Adrenal gland (tissue), 12 donors: ENCODE results near the gene CELF3. TPM values are rescaled to one million over a fixed set of nuclear protein-coding genes. Genes with fewer than 3 reads are reported as not detected.
A peak's percentile ranks its signal among the peaks of the same experiment; 100 is the strongest.

Experiments
- DNase-seq, 7 donors: peaks; one replicate each; pipeline ENCODE4 v3.0.0-alpha.2; 2019 to 2020
- H3K27ac ChIP-seq, 5 donors: fragments of 200-600 bp; sonication (generic) in 4 of 5; 1 replicate in 3 of 5; 2 replicates in 2 of 5; pipeline versions ENCODE4 v1.5.1 to v1.8.0; 2016 to 2020; ENCODE audit warnings: mild to moderate bottlenecking in 1 of 5
- H3K27me3 ChIP-seq: fragments of 200-600 bp; 2 replicates; pipeline ENCODE4 v1.8.0; 2021
- H3K36me3 ChIP-seq, 2 donors: fragments of 200-600 bp; replicated peaks in 1 of 2; 1 replicate in 1 of 2; 2 replicates in 1 of 2; pipeline versions ENCODE4 v1.5.1 to v1.8.0; 2018 to 2022
- H3K4me1 ChIP-seq, 2 donors: fragments of 200-600 bp; replicated peaks in 1 of 2; 1 replicate in 1 of 2; 2 replicates in 1 of 2; pipeline versions ENCODE4 v1.5.1 to v1.8.0; 2018 to 2021
- H3K4me3 ChIP-seq, 4 donors: fragments of 200-600 bp; sonication (generic) in 3 of 4; one replicate each; pipeline ENCODE4 v1.5.1; 2016 to 2018
- H3K9me3 ChIP-seq, 3 donors: fragments of 200-600 bp; sonication (generic) in 1 of 3; replicated peaks in 1 of 3; 1 replicate in 2 of 3; 2 replicates in 1 of 3; pipeline versions ENCODE4 v1.5.1 to v1.8.0; 2016 to 2021
- POLR2A ChIP-seq, 2 donors: fragments of 450-650 bp; IDR thresholded peaks; one replicate each; pipeline ENCODE4 v1.6.1; 2017; ENCODE audit warnings: antibody characterized with exemption in 2 of 2, mild to moderate bottlenecking in 2 of 2, moderate library complexity in 1 of 2
- WGBS, 4 donors: extraction: QIAGEN DNeasy Blood & Tissue Kit in 2 of 4; methylation state at CpG; one replicate each; pipeline versions ENCODE4 v1.1.5 to v1.1.7; 2013 to 2017; 5-methylcytosine and 5-hydroxymethylcytosine counted together
- intact Hi-C, 2 donors: fragments of 100-400 bp; cut with DNase I; formaldehyde crosslinking; loops; one replicate each; pipeline versions ENCODE4 v1.14.1 to v1.15.0; 2022 to 2023
- polyA plus RNA-seq, 3 donors: library from polyadenylated mRNA; stranded (reverse); fragments of 200-250 nt in 2 of 3; fragments of 350-450 nt in 1 of 3; fragmentation: Illumina TruSeq in 1 of 3; extraction: RNeasy Lipid Tissue Mini Kit (QIAGEN cat#74804) in 1 of 3; gene quantifications; one replicate each; pipeline ENCODE4 v1.2.3, GENCODE V29; 2013 to 2014
- total RNA-seq, 9 donors: library from RNA; depleted of rRNA in 4 of 9; stranded (reverse); fragments of >200 nt in 4 of 9; fragments of 120-200 nt in 1 of 9; fragmentation: NEBNext Ultra II Directional in 1 of 9; extraction: Animal tissue kit (Norgen Biotek cat#: 25700) in 1 of 9; gene quantifications; one replicate each; pipeline versions ENCODE4 v1.1.0 to v1.2.4, GENCODE V29; 2013 to 2023
- TF ChIP-seq, protein P1 (sequence below), 6 experiments: fragments of 450-650 bp in 4 of 6; fragments of 200-600 bp in 2 of 6; sonication (generic) in 1 of 6; IDR thresholded peaks; 1 replicate in 5 of 6; 2 replicates in 1 of 6; pipeline versions ENCODE4 v1.5.1 to v1.8.0; 2016 to 2021; ENCODE audit warnings: antibody characterized with exemption in 6 of 6, mild to moderate bottlenecking in 2 of 6, moderate library complexity in 1 of 6
- donor health status: healthy with polysubstance abuse.
- donor health status: Bipolar disorder and iron deficiency.
- donor health status: DM: yes; HTN: yes; CAD: no.
- donor health status: DM: no; HTN: no; CAD: no.
- donor health status: DM: no; HTN: no; CAD: no.
- donor health status: DM: yes; HTN: yes; CAD: no.

Gene CELF3
- total and polyA plus RNA-seq, 12 donors: 0.10 to 128 (median 7.7) TPM; not detected in 3

DNA sequence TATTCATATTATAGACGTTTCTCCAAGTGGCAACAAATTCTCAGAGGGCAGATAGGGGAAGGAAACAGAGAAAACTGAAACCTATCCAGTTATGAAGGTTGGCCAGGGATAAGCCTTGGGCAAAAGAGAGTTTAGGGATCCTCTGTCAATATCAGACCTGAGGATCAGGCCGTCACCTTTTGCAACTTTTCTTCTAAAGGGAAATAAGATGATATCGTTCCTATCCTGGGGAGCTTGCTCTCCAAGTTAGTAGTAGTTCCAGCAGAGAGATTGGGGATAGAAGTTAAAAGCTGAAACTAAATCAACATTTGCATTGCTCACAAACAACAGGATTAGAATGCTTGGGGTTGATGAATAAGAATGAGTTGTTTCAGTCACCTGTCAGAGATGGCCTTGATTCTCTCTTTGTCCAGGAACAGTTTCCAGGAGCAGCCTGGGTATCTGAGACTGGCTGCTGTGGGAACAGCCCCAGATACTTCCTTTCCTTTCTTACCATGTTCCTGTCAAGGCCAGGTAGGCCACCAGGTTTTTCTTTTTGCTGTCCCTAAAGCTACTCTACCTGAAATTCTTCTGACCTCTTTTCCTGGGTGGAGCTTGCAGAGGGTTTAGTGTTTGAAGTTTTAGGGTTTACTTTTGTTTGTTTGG lies 7.2 kb upstream of the CELF3 start:
- 42 to 55% (median 45%) methylated on average over 3 of the region's 3 CpGs for WGBS, 4 donors
- TF ChIP-seq, protein P1, sequence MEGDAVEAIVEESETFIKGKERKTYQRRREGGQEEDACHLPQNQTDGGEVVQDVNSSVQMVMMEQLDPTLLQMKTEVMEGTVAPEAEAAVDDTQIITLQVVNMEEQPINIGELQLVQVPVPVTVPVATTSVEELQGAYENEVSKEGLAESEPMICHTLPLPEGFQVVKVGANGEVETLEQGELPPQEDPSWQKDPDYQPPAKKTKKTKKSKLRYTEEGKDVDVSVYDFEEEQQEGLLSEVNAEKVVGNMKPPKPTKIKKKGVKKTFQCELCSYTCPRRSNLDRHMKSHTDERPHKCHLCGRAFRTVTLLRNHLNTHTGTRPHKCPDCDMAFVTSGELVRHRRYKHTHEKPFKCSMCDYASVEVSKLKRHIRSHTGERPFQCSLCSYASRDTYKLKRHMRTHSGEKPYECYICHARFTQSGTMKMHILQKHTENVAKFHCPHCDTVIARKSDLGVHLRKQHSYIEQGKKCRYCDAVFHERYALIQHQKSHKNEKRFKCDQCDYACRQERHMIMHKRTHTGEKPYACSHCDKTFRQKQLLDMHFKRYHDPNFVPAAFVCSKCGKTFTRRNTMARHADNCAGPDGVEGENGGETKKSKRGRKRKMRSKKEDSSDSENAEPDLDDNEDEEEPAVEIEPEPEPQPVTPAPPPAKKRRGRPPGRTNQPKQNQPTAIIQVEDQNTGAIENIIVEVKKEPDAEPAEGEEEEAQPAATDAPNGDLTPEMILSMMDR (IDR thresholded peaks at IDR 0.05): no peak
- no peak for TF ChIP-seq POLR2A (IDR thresholded peaks at IDR 0.05)
- Histone ChIP-seq H3K27me3 (no peaks in the 10 kb centered on the region), H3K27ac (no peak overlapping the region), H3K9me3 (no peaks in the 10 kb centered on the region), H3K36me3 (no peaks in the 10 kb centered on the region), H3K4me1 (peaks cover 12 to 22% of the 10 kb centered on the region in 2 donors), H3K4me3 (no peak overlapping the region)
- no peak for DNase-seq
- intact Hi-C loops: no loop called here

DNA sequence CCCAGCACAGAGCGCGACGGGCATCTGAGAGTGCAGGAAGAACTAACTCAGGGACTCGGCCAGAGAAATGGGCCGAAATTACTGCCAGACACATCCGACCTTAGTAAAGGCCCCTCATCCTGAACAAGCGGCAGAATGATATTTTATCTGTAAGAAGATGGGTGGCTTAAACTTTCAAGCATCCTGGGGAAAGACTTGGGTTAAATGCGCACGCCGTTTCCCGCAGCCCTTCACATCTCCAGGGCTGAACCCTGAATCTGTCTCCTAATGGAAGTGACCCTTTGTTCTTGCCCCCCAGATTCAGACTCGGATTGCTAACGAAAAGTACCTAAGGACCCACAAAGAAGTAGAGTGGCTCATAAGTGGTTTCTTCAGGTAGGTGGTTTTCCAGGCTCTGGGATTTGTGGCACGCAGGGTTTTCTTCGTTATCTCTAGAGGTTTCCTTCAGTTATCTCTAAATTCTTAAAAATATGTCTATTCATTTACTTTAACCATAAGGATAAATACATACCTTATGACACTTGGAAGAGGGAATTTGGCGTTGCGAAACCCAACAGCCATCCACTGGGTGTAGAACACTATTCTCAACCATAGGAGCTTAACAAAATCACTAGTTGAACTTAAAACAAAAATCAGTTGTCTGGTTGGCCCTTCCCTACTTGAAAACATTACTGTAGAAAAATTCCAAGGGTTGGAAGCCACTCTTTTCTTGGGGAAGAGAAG lies 5.3 kb upstream of the CELF3 start:
- Histone ChIP-seq H3K9me3 (no peaks in the 10 kb centered on the region), H3K36me3 (no peaks in the 10 kb centered on the region), H3K4me1 (peaks cover 12 to 22% of the 10 kb centered on the region in 2 donors), H3K27me3 (no peaks in the 10 kb centered on the region), H3K4me3 (peak overlapping the region in 2 of 4 donors; percentile 11 to 68), H3K27ac (peak overlapping the region in 1 of 5 donors; percentile 55)
- intact Hi-C loops: no loop called here
- WGBS, 4 donors: 27 to 43% (median 38%) methylated on average over 16 to 17 of the region's 17 CpGs
- no peak for TF ChIP-seq POLR2A (IDR thresholded peaks at IDR 0.05)
- TF ChIP-seq, protein P1 (IDR thresholded peaks at IDR 0.05): no peak
- DNase-seq: no peak

DNA sequence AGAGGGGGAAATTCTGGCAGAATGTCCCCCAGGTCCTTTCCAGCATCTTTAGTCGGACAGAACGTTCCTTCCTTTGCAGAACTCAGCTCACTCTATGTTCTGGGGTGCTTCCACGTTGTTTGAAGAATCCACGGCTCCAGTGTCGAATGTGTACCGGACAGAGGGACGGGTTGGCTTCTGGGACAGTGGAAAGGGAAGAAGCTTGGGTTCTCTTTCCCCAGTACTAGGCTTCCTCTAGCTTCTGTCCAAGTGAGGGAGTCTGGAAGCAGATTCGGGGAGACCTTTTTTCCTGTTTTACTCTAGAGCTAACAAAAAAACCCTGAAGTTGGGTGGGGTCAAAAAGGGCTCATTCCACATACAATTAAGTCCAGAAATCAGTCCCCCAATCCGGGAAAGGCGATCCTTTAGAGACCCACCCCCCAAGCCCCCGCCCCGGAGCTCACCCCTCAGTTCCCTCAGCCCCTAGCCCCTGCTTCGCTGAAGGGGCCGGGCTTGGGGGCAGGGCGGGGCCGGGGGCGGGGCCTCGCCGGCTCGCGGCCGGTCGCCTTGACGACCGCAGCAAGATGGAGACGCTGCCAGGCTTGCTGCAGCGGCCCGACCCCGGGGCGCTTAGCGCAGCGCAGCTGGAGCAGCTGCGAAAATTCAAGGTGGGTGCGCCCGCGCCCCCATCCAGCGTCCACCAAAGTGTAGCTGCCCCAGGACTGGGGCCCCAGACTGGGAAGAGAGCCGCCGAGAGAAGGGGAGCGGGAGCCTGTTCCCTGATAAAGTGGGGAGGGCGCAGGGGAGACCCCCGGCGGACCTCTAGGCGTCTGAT lies 4.6 kb upstream of the CELF3 start, which contains the start of gene RIIAD1:
Gene RIIAD1, plus strand, starts transcription at position 549 of the 814 bp plus-strand sequence. Its CDS starts 15 bp downstream, at position 564.
- peak in 1 of 7 donors; percentile 20 for DNase-seq
- H3K9me3 ChIP-seq: no peaks in the 10 kb centered on the region
- H3K4me3 ChIP-seq: peak within 1 kb of the TSS in 2 of 4 donors; percentile 11 to 68
- intact Hi-C loops: no loop called here
- WGBS, 4 donors: 3 to 4% (median 3%) methylated on average over 12 to 44 of the region's 44 CpGs
- H3K36me3 ChIP-seq: no peaks in the 10 kb centered on the region
- peak within 1 kb of the TSS in 2 of 5 donors; percentile 32 to 55 for H3K27ac ChIP-seq
- TF ChIP-seq POLR2A (IDR thresholded peaks at IDR 0.05): no peak
- TF ChIP-seq, protein P1 (IDR thresholded peaks at IDR 0.05): no peak
- H3K4me1 ChIP-seq: peaks cover 12 to 22% of the 10 kb centered on the region in 2 donors
- no peaks in the 10 kb centered on the region for H3K27me3 ChIP-seq

DNA sequence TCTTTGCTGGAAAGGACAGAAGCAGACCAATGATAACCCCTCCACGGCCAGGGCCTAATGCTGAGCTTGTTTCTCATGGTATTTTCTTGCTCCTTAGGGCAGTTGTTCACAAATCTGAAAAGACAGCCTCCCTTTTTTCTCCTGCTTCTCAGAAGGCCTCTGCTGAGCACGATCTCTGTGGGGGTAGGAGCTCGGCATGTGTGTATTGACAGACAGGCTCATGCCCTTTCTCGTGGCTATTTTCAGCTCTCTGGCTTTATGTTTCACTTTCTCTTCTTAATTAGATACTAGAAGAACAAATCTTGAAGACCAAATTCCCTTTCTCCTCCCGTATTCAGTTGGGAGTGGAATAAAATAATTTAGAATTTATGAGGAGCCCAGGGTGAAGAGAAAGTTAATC lies 4.0 kb upstream of the CELF3 start:
- Histone ChIP-seq H3K36me3 (no peaks in the 10 kb centered on the region), H3K27ac (peak overlapping the region in 2 of 5 donors; percentile 32 to 55), H3K4me1 (peaks cover 12 to 22% of the 10 kb centered on the region in 2 donors), H3K4me3 (peak overlapping the region in 1 of 4 donors; percentile 68), H3K27me3 (no peaks in the 10 kb centered on the region), H3K9me3 (no peaks in the 10 kb centered on the region)
- intact Hi-C loops: no loop called here
- peak in 1 of 7 donors; percentile 18 for DNase-seq
- TF ChIP-seq, protein P1 (IDR thresholded peaks at IDR 0.05): no peak
- no peak for TF ChIP-seq POLR2A (IDR thresholded peaks at IDR 0.05)
- 12 to 17% (median 12%) methylated on average over 5 of the region's 5 CpGs for WGBS, 4 donors
